Common myeloid progenitor, CD34-positive (primary cell): Measurements from ENCODE around the gene S1PR3.

Source experiments
- CTCF ChIA-PET: fragments of 350-600 bp; sonication (Branson Sonifier 250); formaldehyde crosslinking; loops from one replicate; lab custom pipeline; 2021; ENCODE audit warnings: antibody characterized with exemption; lab: Charles Lee
- POLR2A ChIA-PET: fragments of 350-600 bp; sonication (Branson Sonifier 250); formaldehyde crosslinking; loops from one replicate; lab custom pipeline; 2021; ENCODE audit warnings: antibody characterized with exemption; lab: Charles Lee
- DNase-seq, 3 donors: peaks; one replicate each; pipeline versions ENCODE4 v3.0.0 to v3.0.0-alpha.2; 2013
- H3K27ac ChIP-seq, 2 experiments: 1 replicate in 1 of 2; 2 replicates in 1 of 2; pipeline ENCODE4 v1.7.0; 2013; ENCODE audit warnings: inconsistent platforms in 2 of 2, low read length in 2 of 2, mild to moderate bottlenecking in 2 of 2, low read depth in 1 of 2, moderate library complexity in 1 of 2; ENCODE audit not compliant: severe bottlenecking in 2 of 2, insufficient read depth in 1 of 2, poor library complexity in 1 of 2
- H3K27me3 ChIP-seq, 5 experiments: replicated peaks in 2 of 5; 1 replicate in 3 of 5; 2 replicates in 2 of 5; pipeline versions ENCODE4 v1.6.1 to v1.7.0; 2013; ENCODE audit warnings: low read length in 4 of 5, mild to moderate bottlenecking in 2 of 5, moderate library complexity in 2 of 5, inconsistent platforms in 1 of 5; ENCODE audit not compliant: insufficient read depth in 5 of 5, control insufficient read depth in 4 of 5
- H3K36me3 ChIP-seq, 4 experiments: 1 replicate in 2 of 4; 2 replicates in 2 of 4; pipeline versions ENCODE4 v1.6.1 to v1.7.0; 2013; ENCODE audit warnings: low read length in 3 of 4, control low read depth in 1 of 4, mild to moderate bottlenecking in 1 of 4; ENCODE audit not compliant: control insufficient read depth in 4 of 4, insufficient read depth in 4 of 4
- H3K4me1 ChIP-seq, 4 experiments: 1 replicate in 3 of 4; 2 replicates in 1 of 4; pipeline versions ENCODE4 v1.6.1 to v1.7.1; 2013; ENCODE audit warnings: low read length in 3 of 4, mild to moderate bottlenecking in 3 of 4, control low read depth in 1 of 4, inconsistent platforms in 1 of 4, moderate library complexity in 1 of 4; ENCODE audit not compliant: control insufficient read depth in 4 of 4, insufficient read depth in 4 of 4; ENCODE audit errors: control extremely low read depth in 1 of 4
- H3K4me3 ChIP-seq, 7 experiments: 1 replicate in 4 of 7; 2 replicates in 3 of 7; pipeline versions ENCODE4 v1.5.1 to v1.7.0; 2013; ENCODE audit warnings: mild to moderate bottlenecking in 7 of 7, low read length in 6 of 7, moderate library complexity in 6 of 7, inconsistent platforms in 2 of 7, low read depth in 2 of 7, control low read depth in 1 of 7; ENCODE audit not compliant: insufficient read depth in 4 of 7, control insufficient read depth in 1 of 7; ENCODE audit errors: extremely low read depth in 1 of 7
- H3K9me3 ChIP-seq, 5 experiments: 1 replicate in 4 of 5; 2 replicates in 1 of 5; pipeline versions ENCODE4 v1.6.1 to v1.7.1; 2013; ENCODE audit warnings: low read length in 4 of 5, mild to moderate bottlenecking in 2 of 5, inconsistent platforms in 1 of 5, low read depth in 1 of 5, moderate library complexity in 1 of 5; ENCODE audit not compliant: control insufficient read depth in 4 of 5, insufficient read depth in 2 of 5; ENCODE audit errors: control extremely low read depth in 1 of 5
- WGBS: methylation state at CpG from one replicate; pipeline ENCODE4 v1.1.5; 2013; ENCODE audit not compliant: insufficient coverage; 5-methylcytosine and 5-hydroxymethylcytosine counted together

Gene S1PR3

GRCh38 chr9:88996046-88996920 lies 5.0 kb downstream of the S1PR3 start:
- POLR2A ChIA-PET: no interaction called here
- Histone ChIP-seq H3K36me3 (no peaks in the 10 kb centered on the region), H3K27ac (no peak overlapping the region), H3K9me3 (no peaks in the 10 kb centered on the region), H3K27me3 (peaks cover 4 to 54% (median 23%) of the 10 kb centered on the region in 5 experiments), H3K4me1 (peaks cover 0 to 14% (median 7%) of the 10 kb centered on the region in 4 experiments), H3K4me3 (no peak overlapping the region)
- no peak for DNase-seq
- CTCF ChIA-PET: interaction anchor here (1.0 kb wide), 1 partner anchor 48 kb away, joined by 3 read pairs; no protein-coding TSS in a partner anchor
- WGBS: 98% methylated on average over 9 of the region's 14 CpGs

DNA sequence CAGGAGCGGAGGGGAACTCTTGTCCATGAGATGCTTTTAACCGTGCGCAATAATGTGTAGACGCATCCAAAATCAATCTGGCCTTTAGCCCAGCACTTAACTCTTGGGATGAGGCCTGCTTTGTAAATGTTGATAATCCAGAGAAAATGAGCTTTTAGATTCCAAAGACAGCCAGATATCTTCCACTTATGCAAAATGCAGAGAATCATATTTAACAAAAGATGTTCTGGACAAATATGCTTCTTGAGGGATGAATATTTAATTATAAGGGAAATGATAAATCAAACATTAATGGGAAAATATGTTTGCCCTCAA lies 5.6 kb downstream of the S1PR3 start:
- H3K4me1 ChIP-seq: peaks cover 0 to 8% (median 3%) of the 10 kb centered on the region in 4 experiments
- no peak overlapping the region for H3K27ac ChIP-seq
- no peaks in the 10 kb centered on the region for H3K36me3 ChIP-seq
- DNase-seq: no peak
- H3K9me3 ChIP-seq: no peaks in the 10 kb centered on the region
- no peak overlapping the region for H3K4me3 ChIP-seq
- 97% methylated on average over 4 of the region's 4 CpGs for WGBS
- POLR2A ChIA-PET: no interaction called here
- peaks cover 4 to 53% (median 20%) of the 10 kb centered on the region in 5 experiments for H3K27me3 ChIP-seq
- CTCF ChIA-PET: no interaction called here

- H3K4me3 ChIP-seq: no peak overlapping the region
- no peaks in the 10 kb centered on the region for H3K9me3 ChIP-seq
- DNase-seq: no peak
- H3K4me1 ChIP-seq: peaks cover 0 to 5% (median 1%) of the 10 kb centered on the region in 4 experiments
- CTCF ChIA-PET: no interaction called here
- no peaks in the 10 kb centered on the region for H3K36me3 ChIP-seq
- WGBS: 91% methylated on average over 8 of the region's 8 CpGs
- H3K27me3 ChIP-seq: peaks cover 0 to 53% (median 13%) of the 10 kb centered on the region in 5 experiments
- H3K27ac ChIP-seq: no peak overlapping the region
- POLR2A ChIA-PET: no interaction called here
These were observed 6.4 kb downstream of the S1PR3 start for GRCh38 chr9:88997646-88998045.

DNA sequence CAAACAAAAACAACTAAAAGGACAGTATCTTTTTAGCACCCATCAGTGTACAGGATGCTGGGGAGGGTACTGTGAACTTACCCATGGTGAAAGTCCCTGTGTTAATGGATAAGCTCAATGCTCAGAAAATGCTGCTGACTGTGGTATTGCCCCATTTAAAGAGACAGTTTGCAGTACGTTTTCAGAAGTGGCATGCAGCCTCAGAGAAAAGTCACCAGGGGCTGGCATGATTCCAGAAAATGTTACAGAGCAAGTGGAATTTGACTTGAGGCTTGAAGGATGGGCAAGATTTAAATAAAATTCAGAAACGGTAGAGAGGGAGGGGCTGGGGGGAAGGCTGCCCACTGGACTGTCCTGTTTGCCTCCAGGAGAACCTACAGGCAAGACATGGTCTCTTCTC lies 7.2 kb downstream of the S1PR3 start:
- ChIA-PET CTCF (no interaction called here), POLR2A (no interaction called here)
- peak in 2 of 3 donors; percentile 44 to 45 for DNase-seq
- no peak overlapping the region for H3K4me3 ChIP-seq
- no peaks in the 10 kb centered on the region for H3K9me3 ChIP-seq
- H3K4me1 ChIP-seq: peaks cover 0 to 5% (median 1%) of the 10 kb centered on the region in 4 experiments
- no peaks in the 10 kb centered on the region for H3K36me3 ChIP-seq
- WGBS: 13% methylated on average over 2 of the region's 2 CpGs
- peaks cover 0 to 52% (median 13%) of the 10 kb centered on the region in 5 experiments for H3K27me3 ChIP-seq
- no peak overlapping the region for H3K27ac ChIP-seq

DNA sequence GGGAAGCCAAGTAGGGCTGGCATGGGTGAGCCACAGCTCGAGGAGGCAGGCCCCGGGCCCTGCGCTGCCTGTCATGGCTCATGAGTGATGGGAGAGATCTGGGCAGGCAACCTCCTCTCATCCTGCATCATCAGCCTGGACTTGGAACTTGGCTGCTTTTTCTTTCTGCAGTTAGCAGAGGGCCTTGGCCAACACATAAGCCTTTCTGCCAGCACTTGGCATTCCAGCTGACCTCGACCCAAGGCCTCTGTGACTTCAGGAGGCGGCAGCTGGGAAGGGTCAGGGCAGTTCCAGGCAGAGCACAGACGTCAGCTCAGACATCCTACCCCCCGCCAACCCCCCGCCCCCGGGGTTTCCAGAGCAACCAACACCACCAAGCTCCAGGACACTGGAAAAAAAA lies 7.6 kb downstream of the S1PR3 start:
- Histone ChIP-seq H3K27ac (no peak overlapping the region), H3K4me1 (peaks cover 0 to 5% (median 1%) of the 10 kb centered on the region in 4 experiments), H3K27me3 (peaks cover 0 to 48% (median 13%) of the 10 kb centered on the region in 5 experiments), H3K36me3 (no peaks in the 10 kb centered on the region), H3K4me3 (no peak overlapping the region), H3K9me3 (no peaks in the 10 kb centered on the region)
- 98% methylated on average over 6 of the region's 9 CpGs for WGBS
- DNase-seq: no peak
- CTCF ChIA-PET: no interaction called here
- POLR2A ChIA-PET: no interaction called here

- CTCF ChIA-PET: interaction anchor here (1.0 to 1.4 kb wide), 3 partner anchors 405 to 823 kb away, joined by 4 read pairs; no protein-coding TSS in a partner anchor
- Histone ChIP-seq H3K36me3 (no peaks in the 10 kb centered on the region), H3K27ac (no peak overlapping the region), H3K27me3 (peaks cover 0 to 45% (median 6%) of the 10 kb centered on the region in 5 experiments), H3K4me1 (peaks cover 0 to 5% (median 1%) of the 10 kb centered on the region in 4 experiments), H3K4me3 (no peak overlapping the region), H3K9me3 (no peaks in the 10 kb centered on the region)
- no peak for DNase-seq
- POLR2A ChIA-PET: no interaction called here
- WGBS: 98% methylated on average over 9 of the region's 9 CpGs
These were observed 9.1 kb downstream of the S1PR3 start for GRCh38 chr9:89000371-89000781.
